ENCODE results near the gene DDO. TPM values are rescaled to one million over a fixed set of nuclear protein-coding genes. Genes with fewer than 3 reads are reported as not detected.

The DDO gene
- total RNA-seq, 1 donor from 2014 or later = 6.6 TPM

Other genes starting within 250 kb of the DDO start
- gene WASF1, start 235.9 kb downstream of the DDO start, total RNA-seq = 11.8 TPM
- gene CDC40, start 235.1 kb downstream of the DDO start, total RNA-seq = 30.0 TPM
- 3.5 TPM for gene METTL24, start 57.2 kb downstream of the DDO start, total RNA-seq
- gene SLC22A16, start 61.0 kb upstream of the DDO start, total RNA-seq = 1.3 TPM

All from tongue (tissue), 1 donor.